OCI-LY3 (cell line): ENCODE results near the gene LHFPL3.

ENCODE experiments used
- H2AFZ ChIP-seq: fragments of 200-600, 300-600 bp; shearing (Covaris generic); 2 replicates; pipeline ENCODE4 v1.6.0; 2014; ENCODE audit warnings: antibody characterized with exemption, low read depth, low read length
- H3K27ac ChIP-seq: fragments of 200-600, 300-600 bp; sonication (generic); 2 replicates; pipeline ENCODE4 v1.5.1; 2014; ENCODE audit warnings: mild to moderate bottlenecking, low read length, moderate library complexity, mixed read lengths
- H3K27me3 ChIP-seq: fragments of 200-600, 300-600 bp; sonication (generic); 2 replicates; pipeline ENCODE4 v1.6.1; 2014; ENCODE audit warnings: low read depth, low read length, mixed read lengths
- H3K36me3 ChIP-seq: fragments of 200-600, 300-600 bp; sonication (generic); replicated peaks from 2 replicates; pipeline ENCODE3; 2014; ENCODE audit warnings: low read depth, low read length, mixed read lengths
- H3K4me1 ChIP-seq: fragments of 300-600, 200-600 bp; sonication (generic); 2 replicates; pipeline ENCODE4 v1.6.1; 2014; ENCODE audit warnings: low read length, mixed read lengths
- H3K4me2 ChIP-seq: fragments of 200-600, 300-600 bp; sonication (generic); 2 replicates; pipeline ENCODE4 v1.6.1; 2014; ENCODE audit warnings: low read length, mixed read lengths
- H3K4me3 ChIP-seq: fragments of 300-600, 200-600 bp; sonication (generic); 2 replicates; pipeline ENCODE4 v1.5.1; 2014; ENCODE audit warnings: antibody characterized with exemption, mild to moderate bottlenecking, low read length, moderate library complexity
- H3K79me2 ChIP-seq: fragments of 300-600, 200-600 bp; shearing (Covaris generic); 2 replicates; pipeline ENCODE4 v1.6.1; 2014; ENCODE audit warnings: mild to moderate bottlenecking, low read length, mixed read lengths
- H3K9ac ChIP-seq: fragments of 300-600, 200-600 bp; shearing (Covaris generic); 2 replicates; pipeline ENCODE4 v1.6.0; 2014; ENCODE audit warnings: mild to moderate bottlenecking, low read length, moderate library complexity
- H3K9me3 ChIP-seq: fragments of 200-600, 300-600 bp; shearing (Covaris generic); 2 replicates; pipeline ENCODE4 v1.6.1; 2014; ENCODE audit warnings: low read length, mixed read lengths; ENCODE audit not compliant: insufficient read depth
- H4K20me1 ChIP-seq: fragments of 200-600, 300-600 bp; sonication (generic); 2 replicates; pipeline ENCODE4 v1.6.1; 2016; ENCODE audit warnings: low read length, mixed read lengths; ENCODE audit not compliant: insufficient read depth
- EZH2phosphoT487 ChIP-seq: fragments of 200-600 bp; shearing (Covaris generic); IDR thresholded peaks from 2 replicates; pipeline ENCODE4 v1.6.1; 2018; ENCODE audit warnings: antibody characterized with exemption, mixed run types, low read depth
- TF ChIP-seq, protein P1 (sequence below): fragments of 200-600, 300-600 bp; sonication (generic); IDR thresholded peaks from 2 replicates; pipeline ENCODE4 v1.5.1; 2014; ENCODE audit warnings: antibody characterized with exemption, low read length, low read depth

The LHFPL3 gene

GRCh38 chr7:104891949-104892348 is 563.5 kb downstream of the LHFPL3 start:
- TF ChIP-seq, protein P1, sequence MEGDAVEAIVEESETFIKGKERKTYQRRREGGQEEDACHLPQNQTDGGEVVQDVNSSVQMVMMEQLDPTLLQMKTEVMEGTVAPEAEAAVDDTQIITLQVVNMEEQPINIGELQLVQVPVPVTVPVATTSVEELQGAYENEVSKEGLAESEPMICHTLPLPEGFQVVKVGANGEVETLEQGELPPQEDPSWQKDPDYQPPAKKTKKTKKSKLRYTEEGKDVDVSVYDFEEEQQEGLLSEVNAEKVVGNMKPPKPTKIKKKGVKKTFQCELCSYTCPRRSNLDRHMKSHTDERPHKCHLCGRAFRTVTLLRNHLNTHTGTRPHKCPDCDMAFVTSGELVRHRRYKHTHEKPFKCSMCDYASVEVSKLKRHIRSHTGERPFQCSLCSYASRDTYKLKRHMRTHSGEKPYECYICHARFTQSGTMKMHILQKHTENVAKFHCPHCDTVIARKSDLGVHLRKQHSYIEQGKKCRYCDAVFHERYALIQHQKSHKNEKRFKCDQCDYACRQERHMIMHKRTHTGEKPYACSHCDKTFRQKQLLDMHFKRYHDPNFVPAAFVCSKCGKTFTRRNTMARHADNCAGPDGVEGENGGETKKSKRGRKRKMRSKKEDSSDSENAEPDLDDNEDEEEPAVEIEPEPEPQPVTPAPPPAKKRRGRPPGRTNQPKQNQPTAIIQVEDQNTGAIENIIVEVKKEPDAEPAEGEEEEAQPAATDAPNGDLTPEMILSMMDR = no peak
- no peak for TF ChIP-seq EZH2phosphoT487
- Histone ChIP-seq H3K36me3 (no peaks in the 10 kb centered on the region), H3K79me2 (no peaks in the 10 kb centered on the region), H4K20me1 (no peaks in the 10 kb centered on the region), H3K27me3 (no peaks in the 10 kb centered on the region), H3K4me2 (no peak overlapping the region), H3K4me1 (peaks cover 30% of the 10 kb centered on the region), H3K9ac (no peak overlapping the region), H3K4me3 (no peak overlapping the region), H2AFZ (no peak overlapping the region), H3K9me3 (no peaks in the 10 kb centered on the region), H3K27ac (no peak overlapping the region)

GRCh38 chr7:104894314-104894713 is 565.9 kb downstream of the LHFPL3 start:
- Histone ChIP-seq H3K79me2 (no peaks in the 10 kb centered on the region), H3K4me1 (peaks cover 37% of the 10 kb centered on the region), H4K20me1 (no peaks in the 10 kb centered on the region), H3K27ac (no peak overlapping the region; the same call in 1 of the 2 replicates), H3K27me3 (no peaks in the 10 kb centered on the region), H2AFZ (no peak overlapping the region), H3K36me3 (no peaks in the 10 kb centered on the region), H3K9me3 (no peaks in the 10 kb centered on the region), H3K4me2 (0 out of 2 replicates have a peak overlapping the region, but pooled peaks have one; percentile 86), H3K9ac (no peak overlapping the region), H3K4me3 (no peak overlapping the region)
- TF ChIP-seq, protein P1 = no peak

- no peak for TF ChIP-seq EZH2phosphoT487
- TF ChIP-seq, protein P1 = no peak
Observed at GRCh38 chr7:104894726-104895521, 566.5 kb downstream of the LHFPL3 start.

GRCh38 chr7:104895522-104896236 is 567.3 kb downstream of the LHFPL3 start:
- Histone ChIP-seq H3K4me2 (peak overlapping the region; percentile 86), H3K79me2 (no peaks in the 10 kb centered on the region), H3K27me3 (no peaks in the 10 kb centered on the region), H3K9ac (peak overlapping the region; percentile 68), H3K27ac (peak overlapping the region; percentile 93), H3K4me1 (peaks cover 37% of the 10 kb centered on the region), H4K20me1 (no peaks in the 10 kb centered on the region), H3K4me3 (peak overlapping the region; percentile 69), H3K36me3 (no peaks in the 10 kb centered on the region), H2AFZ (peak overlapping the region; percentile 98), H3K9me3 (no peaks in the 10 kb centered on the region)
- TF ChIP-seq EZH2phosphoT487 = no peak
- TF ChIP-seq, protein P1 = no peak

More at GRCh38 chr7:104894726-104895521, 566.5 kb downstream of the LHFPL3 start:
- no peaks in the 10 kb centered on the region for H3K27me3 ChIP-seq
- H3K4me3 ChIP-seq = peak overlapping the region; percentile 69
- H3K4me2 ChIP-seq = peak overlapping the region; percentile 86
- H3K79me2 ChIP-seq = no peaks in the 10 kb centered on the region
- no peaks in the 10 kb centered on the region for H4K20me1 ChIP-seq
- H2AFZ ChIP-seq = peak overlapping the region; percentile 98; the same call in 1 of the 2 replicates
- H3K9me3 ChIP-seq = no peaks in the 10 kb centered on the region
- H3K4me1 ChIP-seq = peaks cover 37% of the 10 kb centered on the region
- H3K36me3 ChIP-seq = no peaks in the 10 kb centered on the region
- H3K27ac ChIP-seq = peak overlapping the region; percentile 93
- H3K9ac ChIP-seq = peak overlapping the region; percentile 68
